Activated T-cell treated with anti-CD3 and anti-CD28 coated beads, Interleukin-2, amount 50 U/mL, for 24 hours (primary cell): ENCODE measurements around the gene DPPA2.

ENCODE experiments used
- DNase-seq: peaks from one replicate; pipeline ENCODE4 v3.0.0-alpha.2; 2020
- H3K27ac Mint-ChIP-seq: 2 replicates; pipeline ENCODE4 v1.8.0; 2020; ENCODE audit warnings: mild to moderate bottlenecking, mixed read lengths
- H3K27me3 Mint-ChIP-seq: 2 replicates; pipeline ENCODE4 v1.8.0; 2020; ENCODE audit warnings: mixed read lengths
- H3K36me3 Mint-ChIP-seq: 2 replicates; pipeline ENCODE4 v1.8.0; 2020; ENCODE audit warnings: low read depth, mixed read lengths
- H3K4me1 Mint-ChIP-seq: 2 replicates; pipeline ENCODE4 v1.8.0; 2020; ENCODE audit warnings: low read depth, mixed read lengths
- H3K4me3 Mint-ChIP-seq: 2 replicates; pipeline ENCODE4 v1.8.0; 2020; ENCODE audit warnings: mild to moderate bottlenecking, moderate library complexity, mixed read lengths
- H3K9me3 Mint-ChIP-seq: 2 replicates; pipeline ENCODE4 v1.8.0; 2020; ENCODE audit warnings: mixed read lengths

The DPPA2 gene

GRCh38 chr3:109269577-109270275 is 46.6 kb downstream of the DPPA2 start:
- Mint-ChIP-seq H3K4me1 (no peaks in the 10 kb centered on the region), H3K27me3 (no peaks in the 10 kb centered on the region), H3K9me3 (no peaks in the 10 kb centered on the region), H3K4me3 (no peak overlapping the region), H3K36me3 (no peaks in the 10 kb centered on the region), H3K27ac (no peak overlapping the region)
- DNase-seq, result no peak

GRCh38 chr3:109268181-109268580 is 48.1 kb downstream of the DPPA2 start:
- H3K9me3 Mint-ChIP-seq, result no peaks in the 10 kb centered on the region
- DNase-seq, result no peak
- no peak overlapping the region for H3K4me3 Mint-ChIP-seq
- no peak overlapping the region for H3K27ac Mint-ChIP-seq
- no peaks in the 10 kb centered on the region for H3K36me3 Mint-ChIP-seq
- H3K27me3 Mint-ChIP-seq, result no peaks in the 10 kb centered on the region
- no peaks in the 10 kb centered on the region for H3K4me1 Mint-ChIP-seq

DNA sequence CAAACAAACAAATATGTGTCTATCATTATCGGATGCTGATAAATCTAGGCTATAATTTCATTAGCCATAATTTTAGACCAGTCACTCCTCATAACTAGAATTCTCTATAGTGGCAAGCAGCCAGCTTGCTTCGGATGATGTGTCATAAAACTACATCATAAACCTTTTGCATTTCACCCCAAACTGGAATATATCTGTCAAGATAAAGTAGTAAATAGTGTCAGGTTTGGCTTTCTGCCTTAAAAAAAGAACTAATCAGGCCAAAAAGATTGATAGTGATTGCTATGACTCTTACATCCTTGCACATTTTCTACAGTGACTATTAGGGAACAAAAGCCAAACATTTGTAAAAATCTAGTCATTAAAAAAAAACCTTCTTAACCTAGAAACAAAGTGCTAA is 51.0 kb downstream of the DPPA2 start:
- Mint-ChIP-seq H3K27me3 (no peaks in the 10 kb centered on the region), H3K4me1 (no peaks in the 10 kb centered on the region), H3K9me3 (no peaks in the 10 kb centered on the region), H3K4me3 (no peak overlapping the region), H3K27ac (no peak overlapping the region), H3K36me3 (no peaks in the 10 kb centered on the region)
- DNase-seq, result no peak

- no peak for DNase-seq
- no peaks in the 10 kb centered on the region for H3K4me1 Mint-ChIP-seq
- H3K36me3 Mint-ChIP-seq, result no peaks in the 10 kb centered on the region
These were observed 59.0 kb downstream of the DPPA2 start for GRCh38 chr3:109257269-109257668.

GRCh38 chr3:109254770-109255169 is 61.5 kb downstream of the DPPA2 start:
- Mint-ChIP-seq H3K36me3 (no peaks in the 10 kb centered on the region), H3K27me3 (no peaks in the 10 kb centered on the region), H3K4me1 (no peaks in the 10 kb centered on the region), H3K4me3 (no peak overlapping the region), H3K27ac (no peak overlapping the region), H3K9me3 (no peaks in the 10 kb centered on the region)
- DNase-seq, result no peak

More at GRCh38 chr3:109257269-109257668, 59.0 kb downstream of the DPPA2 start:
- Mint-ChIP-seq H3K4me3 (no peak overlapping the region), H3K9me3 (no peaks in the 10 kb centered on the region), H3K27me3 (no peaks in the 10 kb centered on the region), H3K27ac (no peak overlapping the region)

- Mint-ChIP-seq H3K4me3 (no peak overlapping the region), H3K36me3 (no peaks in the 10 kb centered on the region), H3K27ac (no peak overlapping the region), H3K9me3 (no peaks in the 10 kb centered on the region), H3K27me3 (no peaks in the 10 kb centered on the region), H3K4me1 (no peaks in the 10 kb centered on the region)
- DNase-seq, result no peak
These were observed 63.7 kb downstream of the DPPA2 start for GRCh38 chr3:109252641-109253040.
